HG03439 (cell line): ENCODE data around the gene NEK6.
"Not testable (repeated sequence)": the region's sequence is repeated elsewhere in the genome, so short reads cannot be mapped to it uniquely, and the experiment has no call there.

Source experiments
- ATAC-seq: cut with Tn5 transposase; IDR thresholded peaks from one replicate; pipeline ENCODE4 v1.9.1; 2021; ENCODE audit warnings: mild to moderate bottlenecking, moderate library complexity; ENCODE audit not compliant: unreplicated experiment

NEK6 gene

GRCh38 chr9:124225945-124226344 is 31.8 kb upstream of the NEK6 start:
- ATAC-seq = no peak

DNA sequence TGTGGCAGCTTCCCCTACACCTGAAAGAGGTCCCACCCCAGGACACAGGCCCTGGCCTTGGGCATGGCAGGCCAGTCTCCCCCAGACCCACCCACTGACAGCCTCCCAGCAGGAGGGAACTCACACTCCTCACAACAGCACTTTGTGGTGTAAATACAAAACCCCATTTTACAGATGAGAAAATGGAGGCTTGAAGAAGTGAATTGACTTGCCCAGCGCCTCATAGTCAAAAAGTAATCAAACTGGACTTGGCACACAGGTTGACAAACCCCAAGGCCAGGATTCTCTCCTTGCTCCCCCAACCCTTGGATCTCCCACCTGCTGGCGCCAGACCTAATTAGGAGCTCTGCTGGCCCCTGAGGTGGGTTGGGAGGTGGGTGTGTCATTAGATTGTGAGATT is 29.2 kb upstream of the NEK6 start:
- ATAC-seq = no peak

GRCh38 chr9:124231095-124231737 is 26.5 kb upstream of the NEK6 start:
- no peak for ATAC-seq

GRCh38 chr9:124238546-124239140 is 19.1 kb upstream of the NEK6 start:
- ATAC-seq = no peak

DNA sequence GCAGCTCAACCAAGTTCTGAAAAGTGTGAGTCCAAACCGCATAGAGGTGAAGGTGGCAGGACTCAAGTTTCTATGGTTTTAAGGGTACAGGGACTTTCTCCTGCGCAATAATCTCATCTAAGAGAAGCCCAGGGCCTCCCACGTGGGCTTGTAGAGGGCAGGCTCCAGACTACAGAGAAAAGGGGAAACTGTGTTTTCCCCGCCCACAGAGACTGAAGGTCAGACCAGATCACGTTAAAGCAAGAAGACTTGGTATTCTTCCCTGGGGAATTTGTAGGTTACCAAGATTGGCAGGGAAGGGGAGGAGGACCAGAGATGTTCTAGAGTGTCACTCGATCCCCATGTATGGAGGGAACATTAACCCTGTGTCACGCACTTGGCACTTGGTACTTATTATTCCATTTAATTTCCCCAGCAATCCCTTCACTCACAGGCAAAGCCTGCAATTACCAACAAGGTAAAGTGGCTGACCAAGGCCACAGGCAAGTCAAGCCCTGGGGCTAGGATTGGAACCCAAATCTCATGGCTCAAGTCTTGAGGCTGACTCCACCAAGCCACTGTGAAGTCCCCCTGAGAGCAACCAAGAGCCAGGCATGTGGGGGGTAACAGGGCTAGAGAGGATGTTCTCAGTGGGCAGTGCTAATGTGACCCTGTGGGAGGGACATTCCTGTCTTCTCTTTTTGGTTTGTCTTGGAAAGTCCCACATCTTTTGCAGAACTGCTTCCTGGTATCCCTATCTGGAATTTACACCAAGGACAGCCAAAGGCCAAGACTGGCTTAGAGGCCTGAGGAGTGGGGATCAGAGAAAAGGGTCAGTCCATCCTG is 18.3 kb upstream of the NEK6 start:
- ATAC-seq = peak; percentile 69

- no peak for ATAC-seq
Observed at GRCh38 chr9:124242331-124243194, 15.2 kb upstream of the NEK6 start.

- ATAC-seq = not testable (repeated sequence)
Observed at GRCh38 chr9:124247393-124247792, 10.4 kb upstream of the NEK6 start.

GRCh38 chr9:124248066-124248465 is 9.7 kb upstream of the NEK6 start:
- ATAC-seq = no peak

DNA sequence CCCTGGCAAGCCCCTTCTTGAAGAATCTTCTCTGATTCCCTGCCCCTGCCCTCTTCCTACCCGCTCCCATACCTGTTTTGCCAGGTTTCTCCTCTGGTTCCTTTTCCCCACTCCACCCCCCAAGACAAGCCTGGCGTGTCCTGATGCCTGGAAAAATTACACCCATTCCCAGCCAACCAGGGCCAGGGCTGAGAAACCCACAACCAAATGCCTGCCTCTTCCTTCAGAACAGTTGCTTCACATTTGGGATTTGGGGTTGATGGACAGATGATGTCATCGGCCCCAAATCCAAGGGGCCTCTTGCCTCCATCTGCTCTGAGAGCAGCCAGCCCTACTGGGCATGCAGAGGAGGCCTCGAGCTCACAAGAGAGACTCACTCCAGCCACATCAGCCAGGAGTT is 8.8 kb upstream of the NEK6 start:
- no peak for ATAC-seq

GRCh38 chr9:124251204-124251603 is 6.5 kb upstream of the NEK6 start:
- no peak for ATAC-seq

GRCh38 chr9:124251605-124252378 is 6.0 kb upstream of the NEK6 start:
- no peak for ATAC-seq

GRCh38 chr9:124252878-124253277 is 4.9 kb upstream of the NEK6 start:
- ATAC-seq = not testable (repeated sequence)

- peak; percentile 50 for ATAC-seq
Observed at GRCh38 chr9:124254261-124254682, 3.5 kb upstream of the NEK6 start.

DNA sequence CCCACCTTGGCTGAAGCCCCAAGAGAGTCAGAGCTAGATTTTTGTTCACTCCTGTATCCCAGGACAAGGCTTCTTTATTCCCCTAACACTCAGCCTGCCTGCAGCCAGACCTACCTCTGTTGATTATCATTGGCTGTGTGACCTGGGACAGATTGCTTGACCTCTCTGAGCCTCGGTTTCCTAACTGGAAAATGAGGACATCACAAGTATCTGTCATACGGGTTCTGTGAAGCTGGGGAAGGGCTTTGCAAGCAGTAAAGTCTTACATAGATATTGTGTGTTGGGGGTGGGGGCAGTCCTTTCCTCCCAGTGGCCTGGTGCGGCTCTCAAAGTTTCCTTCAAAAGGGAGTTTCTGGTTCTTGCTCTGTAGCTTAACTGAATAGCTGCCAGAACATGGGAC is 2.5 kb upstream of the NEK6 start:
- ATAC-seq = no peak

DNA sequence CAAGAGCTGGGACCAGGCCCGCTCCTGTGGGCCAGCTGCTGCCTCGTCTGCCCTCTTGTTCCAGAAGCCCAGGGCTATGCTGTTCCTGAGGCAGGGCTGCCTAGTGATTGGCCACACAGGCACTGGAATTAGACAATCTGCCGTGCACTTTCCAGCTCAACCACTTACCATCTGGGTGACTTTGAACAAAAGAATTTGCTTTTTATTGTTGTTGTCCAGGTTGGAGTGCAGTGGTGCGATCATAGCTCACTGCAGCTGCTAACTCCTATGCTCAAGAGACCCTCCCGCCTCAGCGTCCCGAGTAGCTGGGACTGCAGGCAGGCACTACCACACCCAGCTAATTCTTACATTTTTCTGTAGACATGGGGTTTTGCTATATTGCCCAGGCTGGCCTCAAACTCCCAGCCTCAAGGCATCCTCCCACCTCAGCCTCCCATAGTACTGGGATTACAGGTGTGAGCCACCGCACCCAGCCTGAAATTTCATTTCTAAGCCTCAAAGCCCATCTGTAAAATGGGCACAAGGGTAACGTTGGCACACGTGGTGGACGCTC is 1.2 kb upstream of the NEK6 start:
- no peak for ATAC-seq

DNA sequence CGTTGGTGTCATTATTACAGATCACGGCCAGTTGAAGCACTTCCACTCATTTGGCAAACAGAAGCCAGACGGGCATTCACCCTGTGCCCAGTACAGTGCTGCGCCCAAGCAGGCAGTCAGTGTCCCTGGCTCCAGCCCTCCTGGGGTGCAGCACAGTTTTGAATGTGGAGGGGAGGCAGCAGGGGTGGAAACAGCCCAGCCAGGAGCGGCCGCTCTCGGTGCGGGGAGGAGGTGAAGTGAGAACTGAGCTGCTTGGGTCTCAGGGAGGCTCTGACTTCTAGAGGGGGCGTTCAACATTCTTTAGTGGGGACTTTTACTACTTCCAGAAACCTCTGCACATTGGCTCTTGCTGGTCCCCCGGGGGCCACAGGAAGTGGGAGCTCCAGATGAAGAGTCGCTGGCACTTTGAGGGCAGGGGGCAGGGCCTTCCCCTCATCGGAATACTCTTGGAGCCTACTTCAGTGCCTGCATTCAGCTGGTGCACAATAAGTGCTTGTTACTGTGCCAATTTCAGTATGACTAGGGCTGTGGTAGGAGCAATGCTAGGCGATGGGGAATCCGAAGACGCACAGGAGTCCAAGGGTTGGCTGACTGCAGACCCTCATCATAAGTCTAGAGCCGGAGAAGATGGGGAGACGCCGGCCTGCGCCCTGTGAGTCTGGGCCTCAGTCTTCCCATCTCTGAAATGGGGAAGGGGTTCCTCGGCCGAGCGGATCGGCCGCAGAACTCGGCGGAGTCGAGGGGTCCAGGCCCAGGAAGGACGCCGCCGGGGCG is 492 bp upstream of the NEK6 start:
- no peak for ATAC-seq

GRCh38 chr9:124258607-124259157 is 933 bp downstream of the NEK6 start:
- ATAC-seq = no peak

- no peak for ATAC-seq
Observed at GRCh38 chr9:124259158-124259808, 1.5 kb downstream of the NEK6 start.
